H1 (cell line): ENCODE results near the gene COG7. TPM values are rescaled to one million over a fixed set of nuclear protein-coding genes. Genes with fewer than 3 reads are reported as not detected.

Experiments used
- polyA plus RNA-seq, 7 experiments: library from polyadenylated mRNA; depleted of rRNA in 3 of 7; stranded (reverse) in 5 of 7; unstranded in 2 of 7; fragments of >200 nt in 5 of 7; fragments of 200-250 nt in 2 of 7; gene quantifications; 1 replicate in 5 of 7; 2 replicates in 1 of 7; 4 replicates in 1 of 7; pipeline versions ENCODE4 v1.2.1 to v1.2.3, GENCODE V29; 2011 to 2013; ENCODE audit warnings: missing spikeins in 2 of 7, mixed read lengths in 2 of 7
- small RNA-seq: library from polyadenylated mRNA; stranded (forward); fragments of <200 nt; extraction: miRNeasy Mini kit (QIAGEN cat#:217004); gene quantifications from one replicate; pipeline ENCODE3, GENCODE V24; 2013; ENCODE audit not compliant: insufficient read depth
- total RNA-seq: library from RNA; stranded (reverse); fragmentation: NEBNext Ultra II Directional; extraction: Animal tissue kit (Norgen Biotek cat#: 25700); gene quantifications from 2 replicates; pipeline ENCODE4 v1.2.1, GENCODE V29; 2021

The COG7 gene
- total and polyA plus RNA-seq, 2 of the 8 experiments (the other 6 are each of a cell fraction or from before 2014, with no cell fraction given) = 17.2 to 40.4 TPM

Small RNA genes lying within 50 kb of the gene (small RNA-seq; reads per million reads assigned to genes)
- gene RF00072 = not detected

Other genes starting within 250 kb of the COG7 start
- 0.95 TPM in 1 of 2 replicates, not detected in the other for gene SCNN1B, start 150.9 kb downstream of the COG7 start, total RNA-seq
- gene SCNN1B, start 150.9 kb downstream of the COG7 start, polyA plus RNA-seq (2011; rRNA removed) = 0.20 and 0.25 TPM in 2 replicates
- 114 and 116 TPM in 2 replicates for gene GGA2, start 57.3 kb upstream of the COG7 start, total RNA-seq
- 52.8 and 65.8 TPM in 2 replicates for gene GGA2, start 57.3 kb upstream of the COG7 start, polyA plus RNA-seq (2011; rRNA removed)
- 47.8 and 49.1 TPM in 2 replicates for gene EARS2, start 104.2 kb upstream of the COG7 start, total RNA-seq
- gene EARS2, start 104.2 kb upstream of the COG7 start, polyA plus RNA-seq (2011; rRNA removed) = 111 and 156 TPM in 2 replicates
- gene UBFD1, start 104.5 kb upstream of the COG7 start, total RNA-seq = 104 and 106 TPM in 2 replicates
- gene UBFD1, start 104.5 kb upstream of the COG7 start, polyA plus RNA-seq (2011; rRNA removed) = 66.3 and 69.1 TPM in 2 replicates
- gene NDUFAB1, start 143.1 kb upstream of the COG7 start, total RNA-seq = 135 and 145 TPM in 2 replicates
- gene NDUFAB1, start 143.1 kb upstream of the COG7 start, polyA plus RNA-seq (2011; rRNA removed) = 247 and 294 TPM in 2 replicates
- 28.6 and 33.1 TPM in 2 replicates for gene PALB2, start 188.1 kb upstream of the COG7 start, total RNA-seq
- 9.6 and 12.5 TPM in 2 replicates for gene PALB2, start 188.1 kb upstream of the COG7 start, polyA plus RNA-seq (2011; rRNA removed)
- gene DCTN5, start 188.3 kb upstream of the COG7 start, total RNA-seq = 74.0 and 75.6 TPM in 2 replicates
- 28.6 and 36.0 TPM in 2 replicates for gene DCTN5, start 188.3 kb upstream of the COG7 start, polyA plus RNA-seq (2011; rRNA removed)
- gene PLK1, start 225.7 kb upstream of the COG7 start, total RNA-seq = 135 and 139 TPM in 2 replicates
- gene PLK1, start 225.7 kb upstream of the COG7 start, polyA plus RNA-seq (2011; rRNA removed) = 127 and 219 TPM in 2 replicates